ENCODE measurements around the gene C19orf85.

GRCh38 chr19:55485439-55486011, 21.0 kb upstream of the C19orf85 start:
- no peak for TF ChIP-seq CTCF (IDR thresholded peaks at IDR 0.05)
- no peak for TF ChIP-seq POLR2A (IDR thresholded peaks at IDR 0.05)

All from uterus (tissue), 2 donors.